ENCODE measurements around the gene SLC30A9. TPM values are rescaled to one million over a fixed set of nuclear protein-coding genes. Genes with fewer than 3 reads are reported as not detected.

The SLC30A9 gene
- total and polyA plus RNA-seq, 2 of the 13 experiments (the other 11 are each of a cell fraction or from before 2014, with no cell fraction given) = 27.5 to 72.8 TPM

DNA sequence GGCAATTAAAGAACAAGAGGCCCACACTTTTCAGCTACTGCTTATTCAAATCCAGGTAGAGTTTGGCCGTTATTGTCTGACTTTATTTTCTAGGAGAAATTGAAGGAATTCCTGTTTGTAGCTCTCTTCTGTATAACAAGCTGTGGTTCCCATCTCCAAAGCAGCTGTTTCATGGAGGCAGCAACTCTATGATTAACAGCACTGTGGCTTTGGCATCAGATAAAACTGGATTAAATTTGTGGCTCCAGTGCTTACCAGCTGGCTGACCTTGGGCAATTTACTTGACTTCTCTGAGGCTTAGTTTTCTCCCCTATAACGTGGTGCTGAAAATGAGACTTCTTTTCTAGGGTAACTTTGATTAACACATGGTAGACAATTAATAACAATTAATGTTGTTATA lies 28.1 kb downstream of the SLC30A9 start:
- DNase-seq (ENCODE audit: low spot score) (no peak), ATAC-seq (no peak), FAIRE-seq (no peak)
- Histone ChIP-seq H3K4me2 (ENCODE audit: low read depth, low read length) (no peak overlapping the region), H3K4me1 (ENCODE audit: insufficient read depth, low read length) (no peaks in the 10 kb centered on the region), H3K9me3 (ENCODE audit: low read length) (no peaks in the 10 kb centered on the region), H3K36me3 (replicated peaks in 1 of 2; ENCODE audit: control insufficient read depth in 1 of 2, insufficient read depth in 2 of 2, low read length in 2 of 2) (peaks cover 0 to 10% of the 10 kb centered on the region in 2 experiments; a peak in 3 of 5 replicates), H3K27ac (ENCODE audit: extremely low read length, insufficient read depth, low read length) (no peak overlapping the region), H3K4me3 (replicated peaks in 1 of 3; ENCODE audit: insufficient read depth in 1 of 3, low read depth in 2 of 3, low read length in 3 of 3) (no peak overlapping the region), H3K9ac (ENCODE audit: insufficient read depth, low read depth, low read length) (no peak overlapping the region), H2AFZ (ENCODE audit: low read length) (no peak overlapping the region), H3K79me2 (ENCODE audit: insufficient read depth, low read length) (no peaks in the 10 kb centered on the region), H3K27me3 (ENCODE audit: control insufficient read depth in 1 of 2, insufficient read depth in 2 of 2, low read length in 2 of 2) (no peaks in the 10 kb centered on the region), H4K20me1 (ENCODE audit: insufficient read depth, low read length) (no peaks in the 10 kb centered on the region)
- WGBS (ENCODE audit: low lambda C conversion rate) = 98% methylated on average over 2 of the region's 2 CpGs
- POLR2A ChIA-PET = no interaction called here
- BruUV-seq (replicated peaks) = no TSS peak
- intact Hi-C loops (cut with micrococcal nuclease; ENCODE audit: unreplicated experiment) = no loop called here
- in situ Hi-C loops (cut with HindIII; ENCODE audit: extremely low pct_ligation_motif_present, low pct_unique_long_range_greater_than_20kb) = no loop called here
- CTCF ChIA-PET (ENCODE audit: low intra/inter-chr PET ratio, low total read pairs) = no interaction called here
- no peak for TF ChIP-seq ZNF124 (CRISPR knock-in tag; IDR thresholded peaks at IDR 0.05)
- TF ChIP-seq, protein P1, sequence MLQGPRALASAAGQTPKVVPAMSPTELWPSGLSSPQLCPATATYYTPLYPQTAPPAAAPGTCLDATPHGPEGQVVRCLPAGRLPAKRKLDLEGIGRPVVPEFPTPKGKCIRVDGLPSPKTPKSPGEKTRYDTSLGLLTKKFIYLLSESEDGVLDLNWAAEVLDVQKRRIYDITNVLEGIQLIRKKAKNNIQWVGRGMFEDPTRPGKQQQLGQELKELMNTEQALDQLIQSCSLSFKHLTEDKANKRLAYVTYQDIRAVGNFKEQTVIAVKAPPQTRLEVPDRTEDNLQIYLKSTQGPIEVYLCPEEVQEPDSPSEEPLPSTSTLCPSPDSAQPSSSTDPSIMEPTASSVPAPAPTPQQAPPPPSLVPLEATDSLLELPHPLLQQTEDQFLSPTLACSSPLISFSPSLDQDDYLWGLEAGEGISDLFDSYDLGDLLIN (CRISPR knock-in tag; IDR thresholded peaks at IDR 0.05; ENCODE audit: borderline replicate concordance) = no peak
- no peak for TF ChIP-seq GZF1 (CRISPR knock-in tag; IDR thresholded peaks at IDR 0.05)
- TF ChIP-seq, protein P2, sequence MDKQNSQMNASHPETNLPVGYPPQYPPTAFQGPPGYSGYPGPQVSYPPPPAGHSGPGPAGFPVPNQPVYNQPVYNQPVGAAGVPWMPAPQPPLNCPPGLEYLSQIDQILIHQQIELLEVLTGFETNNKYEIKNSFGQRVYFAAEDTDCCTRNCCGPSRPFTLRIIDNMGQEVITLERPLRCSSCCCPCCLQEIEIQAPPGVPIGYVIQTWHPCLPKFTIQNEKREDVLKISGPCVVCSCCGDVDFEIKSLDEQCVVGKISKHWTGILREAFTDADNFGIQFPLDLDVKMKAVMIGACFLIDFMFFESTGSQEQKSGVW (CRISPR knock-in tag; IDR thresholded peaks at IDR 0.05; ENCODE audit: borderline replicate concordance) = no peak
- TF ChIP-seq NFE2L2 (IDR thresholded peaks at IDR 0.05; ENCODE audit: low read length) = no peak
- no peak for TF ChIP-seq CENPT (CRISPR knock-in tag; IDR thresholded peaks at IDR 0.05; ENCODE audit: low read depth)
- no peak for TF ChIP-seq ZNF619 (CRISPR knock-in tag; IDR thresholded peaks at IDR 0.05)
- no peak for TF ChIP-seq JUN (CRISPR knock-in tag; IDR thresholded peaks at IDR 0.05)
- no peak for TF ChIP-seq FOXM1 (CRISPR knock-in tag; IDR thresholded peaks at IDR 0.05)
- TF ChIP-seq SSRP1 (CRISPR knock-in tag; IDR thresholded peaks at IDR 0.05) = no peak
- no peak for TF ChIP-seq DMAP1 (CRISPR knock-in tag; IDR thresholded peaks at IDR 0.05)
- TF ChIP-seq ZNF296 (CRISPR knock-in tag; conservative IDR thresholded peaks at IDR 0.05) = no peak
- TF ChIP-seq, protein P3, sequence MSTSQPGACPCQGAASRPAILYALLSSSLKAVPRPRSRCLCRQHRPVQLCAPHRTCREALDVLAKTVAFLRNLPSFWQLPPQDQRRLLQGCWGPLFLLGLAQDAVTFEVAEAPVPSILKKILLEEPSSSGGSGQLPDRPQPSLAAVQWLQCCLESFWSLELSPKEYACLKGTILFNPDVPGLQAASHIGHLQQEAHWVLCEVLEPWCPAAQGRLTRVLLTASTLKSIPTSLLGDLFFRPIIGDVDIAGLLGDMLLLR (CRISPR knock-in tag; IDR thresholded peaks at IDR 0.05) = no peak
- no peak for TF ChIP-seq ZNF343 (CRISPR knock-in tag; IDR thresholded peaks at IDR 0.05)

Data from HepG2 (cell line).